ENCODE results near the gene CACYBP.

The CACYBP gene

GRCh38 chr1:174999936-175000696 is at the start of gene CACYBP:
CACYBP (plus strand) TSS chr1:174999947; CDS start chr1:175000181, 234 bp downstream.
- DNase-seq (ENCODE audit: low spot score), result peak; percentile 59

GRCh38 chr1:174953285-174954072 is 46.3 kb upstream of the CACYBP start:
- no peak for DNase-seq (ENCODE audit: low spot score)

GRCh38 chr1:174954073-174954460 is 45.7 kb upstream of the CACYBP start:
- DNase-seq (ENCODE audit: low spot score), result peak; percentile 46

- no peak for DNase-seq (ENCODE audit: low spot score)
Measured at GRCh38 chr1:174954671-174955669, 44.8 kb upstream of the CACYBP start.

GRCh38 chr1:174956086-174956485 is 43.7 kb upstream of the CACYBP start:
- no peak for DNase-seq (ENCODE audit: low spot score)

GRCh38 chr1:174956976-174957375 is 42.8 kb upstream of the CACYBP start:
- no peak for DNase-seq (ENCODE audit: low spot score)

GRCh38 chr1:174957829-174958228 is 41.9 kb upstream of the CACYBP start:
- DNase-seq (ENCODE audit: low spot score), result no peak

GRCh38 chr1:174958396-174958795 is 41.4 kb upstream of the CACYBP start:
- no peak for DNase-seq (ENCODE audit: low spot score)

GRCh38 chr1:174960362-174960761 is 39.4 kb upstream of the CACYBP start:
- no peak for DNase-seq (ENCODE audit: low spot score)

- no peak for DNase-seq (ENCODE audit: low spot score)
Measured at GRCh38 chr1:174963529-174964125, 36.1 kb upstream of the CACYBP start.

GRCh38 chr1:174964261-174964971 is 35.3 kb upstream of the CACYBP start:
- no peak for DNase-seq (ENCODE audit: low spot score)

GRCh38 chr1:174964972-174965361 is 34.8 kb upstream of the CACYBP start:
- DNase-seq (ENCODE audit: low spot score), result peak; percentile 65

- peak; percentile 68 for DNase-seq (ENCODE audit: low spot score)
Measured at GRCh38 chr1:174965362-174966007, 34.3 kb upstream of the CACYBP start.

GRCh38 chr1:174966008-174966572 is 33.7 kb upstream of the CACYBP start:
- peak; percentile 27 for DNase-seq (ENCODE audit: low spot score)

GRCh38 chr1:174967845-174968705 is 31.7 kb upstream of the CACYBP start:
- peak; percentile 50 for DNase-seq (ENCODE audit: low spot score)

GRCh38 chr1:174968750-174969244 is 30.9 kb upstream of the CACYBP start:
- no peak for DNase-seq (ENCODE audit: low spot score)

GRCh38 chr1:174969977-174970376 is 29.8 kb upstream of the CACYBP start:
- no peak for DNase-seq (ENCODE audit: low spot score)

- DNase-seq (ENCODE audit: low spot score), result no peak
Measured at GRCh38 chr1:174971466-174971865, 28.3 kb upstream of the CACYBP start.

- DNase-seq (ENCODE audit: low spot score), result peak; percentile 62
Measured at GRCh38 chr1:174971902-174972301, 27.8 kb upstream of the CACYBP start.
